ES-I3 (cell line): ENCODE data around the gene ELMO2.

Experiments
- H3K36me3 ChIP-seq: 2 replicates; pipeline ENCODE4 v1.6.1; 2013; ENCODE audit warnings: mild to moderate bottlenecking, low read length, control low read depth, moderate library complexity; ENCODE audit not compliant: insufficient read depth
- H3K4me1 ChIP-seq: 2 replicates; pipeline ENCODE4 v1.6.1; 2013; ENCODE audit warnings: mild to moderate bottlenecking, control low read depth, low read length; ENCODE audit not compliant: insufficient read depth
- H3K9ac ChIP-seq: 2 replicates; pipeline ENCODE4 v1.6.1; 2013; ENCODE audit warnings: low read depth, mild to moderate bottlenecking, low read length, moderate library complexity
- H3K9me3 ChIP-seq: 2 replicates; pipeline ENCODE4 v1.6.1; 2013; ENCODE audit warnings: mild to moderate bottlenecking, low read length, moderate library complexity; ENCODE audit not compliant: control insufficient read depth, insufficient read depth

Gene ELMO2, protein sequence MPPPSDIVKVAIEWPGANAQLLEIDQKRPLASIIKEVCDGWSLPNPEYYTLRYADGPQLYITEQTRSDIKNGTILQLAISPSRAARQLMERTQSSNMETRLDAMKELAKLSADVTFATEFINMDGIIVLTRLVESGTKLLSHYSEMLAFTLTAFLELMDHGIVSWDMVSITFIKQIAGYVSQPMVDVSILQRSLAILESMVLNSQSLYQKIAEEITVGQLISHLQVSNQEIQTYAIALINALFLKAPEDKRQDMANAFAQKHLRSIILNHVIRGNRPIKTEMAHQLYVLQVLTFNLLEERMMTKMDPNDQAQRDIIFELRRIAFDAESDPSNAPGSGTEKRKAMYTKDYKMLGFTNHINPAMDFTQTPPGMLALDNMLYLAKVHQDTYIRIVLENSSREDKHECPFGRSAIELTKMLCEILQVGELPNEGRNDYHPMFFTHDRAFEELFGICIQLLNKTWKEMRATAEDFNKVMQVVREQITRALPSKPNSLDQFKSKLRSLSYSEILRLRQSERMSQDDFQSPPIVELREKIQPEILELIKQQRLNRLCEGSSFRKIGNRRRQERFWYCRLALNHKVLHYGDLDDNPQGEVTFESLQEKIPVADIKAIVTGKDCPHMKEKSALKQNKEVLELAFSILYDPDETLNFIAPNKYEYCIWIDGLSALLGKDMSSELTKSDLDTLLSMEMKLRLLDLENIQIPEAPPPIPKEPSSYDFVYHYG

DNA sequence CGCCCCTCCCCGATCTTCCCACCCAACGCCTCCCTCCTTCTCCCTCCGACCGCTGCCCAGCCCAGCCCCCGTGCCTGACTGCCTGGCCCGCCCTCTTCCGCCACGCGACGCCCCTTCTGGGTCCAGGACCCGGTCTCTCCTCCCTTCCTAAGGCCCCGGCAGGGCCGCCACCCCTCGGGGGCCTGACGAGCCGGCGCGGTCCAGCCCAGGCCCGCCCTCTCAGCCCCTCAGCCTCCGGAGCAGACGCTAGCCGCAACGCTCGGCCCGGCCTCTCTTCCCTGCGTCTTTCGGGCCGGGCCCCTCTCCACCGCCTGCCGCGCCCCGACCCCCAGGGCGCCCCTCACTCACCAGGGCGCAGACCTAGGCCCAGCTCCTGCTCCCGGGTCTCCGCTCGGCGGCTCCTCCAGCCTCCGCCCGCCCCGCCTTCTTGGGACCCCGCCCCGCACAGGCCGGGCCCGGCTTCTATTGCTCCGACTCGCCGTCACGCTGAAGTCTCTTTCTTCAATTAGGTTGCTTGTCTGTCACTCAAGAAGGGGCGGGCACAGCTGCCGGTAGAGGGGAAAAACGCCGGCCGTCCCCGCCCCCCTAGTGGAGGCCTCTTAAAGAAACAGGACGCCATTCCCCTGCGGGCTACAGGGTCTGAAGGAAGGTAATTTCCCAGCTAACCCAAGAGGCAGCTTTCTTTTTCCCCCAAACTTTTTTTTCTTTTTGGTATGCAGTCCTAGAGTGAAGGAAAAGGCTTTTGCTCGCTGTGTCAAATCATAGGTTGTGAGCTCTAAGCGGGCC, at the start of gene ELMO2:
ELMO2 (minus strand) TSS at position 416 of the 786 bp plus-strand sequence. CDS start 12,133 bp downstream, outside the sequence.
- Histone ChIP-seq H3K9ac (peak within 1 kb of the TSS; percentile 98), H3K36me3 (no peaks in the 10 kb centered on the region), H3K4me1 (peaks cover 17% of the 10 kb centered on the region), H3K9me3 (no peaks in the 10 kb centered on the region)

DNA sequence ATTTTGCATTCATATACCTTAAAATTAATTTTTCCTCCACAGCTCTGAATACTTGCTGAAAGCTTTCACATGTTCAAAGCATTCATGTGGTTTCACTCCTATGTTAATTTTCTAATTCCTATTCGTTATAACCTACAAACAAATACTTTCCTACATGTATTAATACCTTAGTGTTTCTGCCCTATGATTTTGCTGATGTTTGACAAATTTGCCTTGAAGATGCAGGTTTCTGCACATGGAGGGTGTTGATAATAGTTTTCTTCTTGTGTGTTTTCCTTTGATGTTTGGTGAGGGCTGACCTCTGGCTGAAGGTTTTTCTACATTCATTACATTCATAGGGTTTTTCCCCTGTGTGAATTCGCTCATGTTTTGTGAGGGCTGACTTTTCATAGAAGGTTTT, 49.3 kb upstream of the ELMO2 start:
- Histone ChIP-seq H3K36me3 (no peaks in the 10 kb centered on the region), H3K4me1 (no peaks in the 10 kb centered on the region), H3K9ac (no peak overlapping the region), H3K9me3 (peaks cover 6% of the 10 kb centered on the region)

DNA sequence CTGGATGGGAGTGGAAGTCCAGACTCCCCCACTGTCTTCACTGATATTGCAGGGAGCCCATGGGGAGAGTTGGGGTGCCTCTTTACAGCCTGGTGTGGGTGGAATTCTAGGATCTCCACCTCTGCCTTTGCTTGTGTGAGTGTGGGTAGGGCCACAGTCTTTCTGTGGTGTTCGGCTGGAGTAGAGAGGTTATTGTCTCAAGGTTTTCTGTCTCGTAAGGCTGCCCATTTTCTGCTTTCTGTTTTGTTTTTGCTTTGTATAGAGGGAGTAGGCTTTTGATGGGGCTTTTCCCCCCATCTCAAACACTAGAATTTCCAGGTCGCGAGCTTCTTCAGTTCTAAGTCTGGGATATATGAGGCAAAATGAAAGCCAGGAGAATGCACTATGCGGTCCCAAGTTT, 40.4 kb upstream of the ELMO2 start:
- Histone ChIP-seq H3K36me3 (no peaks in the 10 kb centered on the region), H3K9ac (no peak overlapping the region), H3K9me3 (peaks cover 15% of the 10 kb centered on the region), H3K4me1 (no peaks in the 10 kb centered on the region)

DNA sequence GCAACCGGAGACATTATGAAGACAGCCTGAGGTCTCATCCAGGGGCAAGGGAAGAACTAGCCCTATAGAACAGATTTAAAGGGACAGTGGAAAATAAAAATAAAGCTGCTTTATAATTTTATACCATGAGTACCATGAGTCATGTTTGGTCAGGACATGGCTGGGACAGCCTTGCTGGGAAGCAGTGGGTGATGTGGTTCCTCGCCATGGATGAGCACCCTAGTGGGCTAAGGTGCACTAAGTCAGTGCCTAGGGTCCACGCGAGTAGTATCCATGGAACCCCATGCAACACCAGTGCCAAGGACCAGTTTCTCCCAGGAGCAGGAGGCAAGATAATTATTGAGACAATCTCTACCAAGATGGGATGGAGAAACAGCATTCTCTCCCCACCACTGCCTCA, 33.4 kb upstream of the ELMO2 start:
- no peaks in the 10 kb centered on the region for H3K4me1 ChIP-seq
- H3K9ac ChIP-seq: no peak overlapping the region
- peaks cover 9% of the 10 kb centered on the region for H3K9me3 ChIP-seq
- H3K36me3 ChIP-seq: no peaks in the 10 kb centered on the region

- H3K9me3 ChIP-seq: peaks cover 2% of the 10 kb centered on the region
- no peaks in the 10 kb centered on the region for H3K4me1 ChIP-seq
- no peak overlapping the region for H3K9ac ChIP-seq
- H3K36me3 ChIP-seq: no peaks in the 10 kb centered on the region
Measured at GRCh38 chr20:46438156-46438750, 31.8 kb upstream of the ELMO2 start.

GRCh38 chr20:46435146-46435545, 28.7 kb upstream of the ELMO2 start:
- H3K36me3 ChIP-seq: no peaks in the 10 kb centered on the region
- no peak overlapping the region for H3K9ac ChIP-seq
- no peaks in the 10 kb centered on the region for H3K4me1 ChIP-seq
- peaks cover 2% of the 10 kb centered on the region for H3K9me3 ChIP-seq

GRCh38 chr20:46434597-46434996, 28.2 kb upstream of the ELMO2 start:
- H3K9ac ChIP-seq: no peak overlapping the region

DNA sequence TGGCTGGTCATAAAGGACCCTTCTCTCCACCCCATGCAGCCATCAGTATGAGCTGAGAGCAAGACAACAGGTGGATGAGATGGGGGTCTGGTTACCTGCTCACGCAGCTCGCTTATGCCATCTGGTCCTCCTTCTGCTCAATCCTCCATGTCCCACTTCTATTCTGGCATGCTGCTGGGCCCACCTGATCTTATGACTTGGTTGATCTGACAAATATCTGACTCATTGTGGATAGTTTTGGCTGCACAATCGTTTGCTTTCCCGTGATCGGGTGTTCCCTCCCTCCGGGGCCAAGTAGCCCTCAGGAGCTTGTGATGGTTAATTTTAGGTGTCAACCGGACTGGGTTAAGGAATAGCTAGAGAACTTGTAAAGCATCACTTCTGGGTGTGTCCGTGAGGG, 26.6 kb upstream of the ELMO2 start:
- peaks cover 2% of the 10 kb centered on the region for H3K9me3 ChIP-seq
- H3K36me3 ChIP-seq: no peaks in the 10 kb centered on the region
- no peak overlapping the region for H3K9ac ChIP-seq
- H3K4me1 ChIP-seq: no peaks in the 10 kb centered on the region

More at GRCh38 chr20:46434597-46434996, 28.2 kb upstream of the ELMO2 start:
- H3K36me3 ChIP-seq: no peaks in the 10 kb centered on the region
- H3K4me1 ChIP-seq: no peaks in the 10 kb centered on the region
- peaks cover 2% of the 10 kb centered on the region for H3K9me3 ChIP-seq

DNA sequence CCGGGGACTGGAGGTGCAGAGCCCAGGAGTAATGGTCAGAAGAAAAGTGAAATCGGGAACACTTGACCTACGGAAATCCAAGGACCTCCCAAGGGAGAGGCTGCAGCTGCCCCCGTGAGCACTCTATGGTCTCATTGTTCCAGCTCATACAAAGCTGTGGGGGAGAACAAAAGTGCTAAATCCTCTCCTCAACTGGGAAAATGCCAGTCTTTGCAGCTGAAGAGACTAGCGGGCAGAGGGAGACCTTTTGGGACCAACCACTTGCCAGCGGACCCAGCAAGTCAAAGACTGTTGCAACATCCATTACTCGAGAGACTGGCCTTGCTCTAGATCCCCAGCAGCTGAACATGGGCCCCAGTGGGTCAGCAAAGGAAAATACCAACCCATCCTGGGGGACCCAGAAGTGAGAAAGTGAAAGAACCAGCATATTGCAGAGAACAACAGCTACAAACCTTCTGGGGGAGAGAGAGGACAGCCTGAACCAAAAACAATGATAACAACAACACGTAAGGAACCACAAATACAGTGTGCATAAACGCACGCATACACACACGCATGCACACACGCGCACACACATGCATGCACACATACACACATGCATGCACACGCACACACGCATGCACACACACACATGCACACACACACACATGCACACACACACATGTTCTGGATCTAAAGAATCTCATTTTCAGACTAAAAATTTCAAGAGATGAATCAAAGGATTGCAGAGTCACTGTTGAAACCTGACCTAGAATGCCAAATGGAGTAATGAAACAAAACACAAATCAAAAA, 24.7 kb upstream of the ELMO2 start:
- no peaks in the 10 kb centered on the region for H3K4me1 ChIP-seq
- no peak overlapping the region for H3K9ac ChIP-seq
- H3K36me3 ChIP-seq: no peaks in the 10 kb centered on the region
- H3K9me3 ChIP-seq: peaks cover 2% of the 10 kb centered on the region

- Histone ChIP-seq H3K9me3 (no peaks in the 10 kb centered on the region), H3K4me1 (peaks cover 10% of the 10 kb centered on the region), H3K9ac (no peak overlapping the region), H3K36me3 (no peaks in the 10 kb centered on the region)
Measured at GRCh38 chr20:46427384-46427783, 21.0 kb upstream of the ELMO2 start.

DNA sequence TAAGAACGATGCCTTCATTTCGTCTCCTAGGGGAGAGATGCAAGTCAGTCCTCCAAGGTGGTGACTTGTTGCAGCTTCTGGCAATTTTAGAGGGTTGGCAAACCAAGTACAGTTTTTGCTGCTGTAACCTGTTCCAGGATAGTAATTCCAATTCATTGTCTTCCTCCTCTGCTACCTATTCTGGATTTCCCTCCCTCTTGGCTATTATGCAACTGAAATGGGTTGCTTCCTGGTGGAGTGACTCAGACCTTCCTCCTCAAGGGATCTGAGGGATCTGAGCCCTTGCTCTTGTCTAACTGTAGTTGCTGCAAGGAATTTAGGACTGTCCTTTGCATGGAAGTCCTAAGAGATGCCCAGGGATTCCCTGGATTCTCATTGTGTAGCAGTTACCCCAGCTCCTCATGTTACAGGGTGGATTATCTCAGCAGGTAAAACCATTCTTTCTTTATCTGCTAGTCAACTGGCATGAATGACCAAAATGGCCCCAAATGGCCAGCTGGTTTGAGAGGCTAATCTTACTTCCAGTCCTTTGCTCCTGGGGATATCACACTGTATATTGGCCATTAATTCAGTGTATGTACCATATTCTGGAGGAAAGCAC, 17.6 kb upstream of the ELMO2 start:
- peaks cover 10% of the 10 kb centered on the region for H3K4me1 ChIP-seq
- H3K9ac ChIP-seq: no peak overlapping the region
- no peaks in the 10 kb centered on the region for H3K36me3 ChIP-seq
- no peaks in the 10 kb centered on the region for H3K9me3 ChIP-seq

- Histone ChIP-seq H3K9me3 (no peaks in the 10 kb centered on the region), H3K36me3 (no peaks in the 10 kb centered on the region), H3K9ac (no peak overlapping the region), H3K4me1 (peaks cover 10% of the 10 kb centered on the region)
Measured at GRCh38 chr20:46423342-46423741, 16.9 kb upstream of the ELMO2 start.

GRCh38 chr20:46420878-46421277, 14.5 kb upstream of the ELMO2 start:
- H3K4me1 ChIP-seq: peaks cover 10% of the 10 kb centered on the region
- no peaks in the 10 kb centered on the region for H3K36me3 ChIP-seq
- no peak overlapping the region for H3K9ac ChIP-seq
- no peaks in the 10 kb centered on the region for H3K9me3 ChIP-seq
